Measurements from ENCODE around the gene TBC1D16.

TBC1D16 gene

GRCh38 chr17:79939755-79940458, 95.8 kb downstream of the TBC1D16 start:
- no peak for DNase-seq (ENCODE audit: low read depth)

- no peak for DNase-seq (ENCODE audit: low read depth)
Observed at GRCh38 chr17:79939094-79939435, 96.6 kb downstream of the TBC1D16 start.

GRCh38 chr17:79938336-79939093, 97.2 kb downstream of the TBC1D16 start:
- DNase-seq (ENCODE audit: low read depth), result no peak

GRCh38 chr17:79937391-79938335, 98.0 kb downstream of the TBC1D16 start:
- no peak for DNase-seq (ENCODE audit: low read depth)

- no peak for DNase-seq (ENCODE audit: low read depth)
Observed at GRCh38 chr17:79936641-79937381, 98.9 kb downstream of the TBC1D16 start.

- no peak for DNase-seq (ENCODE audit: low read depth)
Observed at GRCh38 chr17:79936050-79936449, 99.6 kb downstream of the TBC1D16 start.

- DNase-seq (ENCODE audit: low read depth), result no peak
Observed at GRCh38 chr17:79935197-79935885, 100.3 kb downstream of the TBC1D16 start.

GRCh38 chr17:79934653-79934970, 101.1 kb downstream of the TBC1D16 start:
- DNase-seq (ENCODE audit: low read depth), result no peak

- DNase-seq (ENCODE audit: low read depth), result no peak
Observed at GRCh38 chr17:79933863-79934652, 101.6 kb downstream of the TBC1D16 start.

GRCh38 chr17:79932451-79933306, 103.0 kb downstream of the TBC1D16 start:
- no peak for DNase-seq (ENCODE audit: low read depth)

- DNase-seq (ENCODE audit: low read depth), result no peak
Observed at GRCh38 chr17:79931817-79932309, 103.8 kb downstream of the TBC1D16 start.

GRCh38 chr17:79930877-79931816, 104.5 kb downstream of the TBC1D16 start:
- no peak for DNase-seq (ENCODE audit: low read depth)

GRCh38 chr17:79930062-79930876, 105.4 kb downstream of the TBC1D16 start:
- no peak for DNase-seq (ENCODE audit: low read depth)

- DNase-seq (ENCODE audit: low read depth), result no peak
Observed at GRCh38 chr17:79929257-79930061, 106.2 kb downstream of the TBC1D16 start.

- no peak for DNase-seq (ENCODE audit: low read depth)
Observed at GRCh38 chr17:79928502-79929256, 107.0 kb downstream of the TBC1D16 start.
